SK-N-SH treated with all-trans-retinoic acid at 6 μM for 48 hours (cell line): Measurements from ENCODE around the gene CEACAM21.
A peak's percentile ranks its signal among the peaks of the same experiment; 100 is the strongest.

Source experiments
- ATAC-seq: fragments of 200-7000 bp; cut with Tn5 transposase; 3 replicates; pipeline ENCODE4 v1.9.1; 2020; ENCODE audit warnings: mild to moderate bottlenecking, moderate library complexity
- ESRRG ChIP-seq: fragments of 250-450 bp; sonication (Bioruptor Pico); IDR thresholded peaks from 2 replicates; pipeline ENCODE4 v1.6.1; 2021; ENCODE audit warnings: mild to moderate bottlenecking
- GLIS3 ChIP-seq: fragments of 250-450 bp; sonication (Bioruptor Pico); IDR thresholded peaks from 2 replicates; pipeline ENCODE4 v1.5.0; 2020; ENCODE audit warnings: mild to moderate bottlenecking, moderate library complexity
- ISL1 ChIP-seq: fragments of 250-450 bp; sonication (Bioruptor Pico); IDR thresholded peaks from 2 replicates; pipeline ENCODE4 v2.1.2; 2022; ENCODE audit warnings: mild to moderate bottlenecking, moderate library complexity
- OSR1 ChIP-seq: fragments of 250-450 bp; sonication (Bioruptor Pico); IDR thresholded peaks from 2 replicates; pipeline ENCODE4 v1.8.0; 2022; ENCODE audit warnings: moderate library complexity, mild to moderate bottlenecking, inconsistent platforms
- RARB ChIP-seq: fragments of 250-450 bp; sonication (Bioruptor Pico); IDR thresholded peaks from 2 replicates; pipeline ENCODE4 v1.8.0; 2021; ENCODE audit warnings: mild to moderate bottlenecking, moderate library complexity
- SNAI2 ChIP-seq: fragments of 250-450 bp; sonication (Bioruptor Pico); IDR thresholded peaks from 2 replicates; pipeline ENCODE4 v1.5.0; 2020; ENCODE audit warnings: mild to moderate bottlenecking, moderate library complexity
- TCF4 ChIP-seq: fragments of 250-450 bp; sonication (Bioruptor Pico); IDR thresholded peaks from 2 replicates; pipeline ENCODE4 v1.8.0; 2021; ENCODE audit warnings: mild to moderate bottlenecking, moderate library complexity, borderline replicate concordance
- ZC3H10 ChIP-seq: fragments of 250-450 bp; sonication (Bioruptor Pico); IDR thresholded peaks from 2 replicates; pipeline ENCODE4 v1.5.1; 2021; ENCODE audit warnings: mild to moderate bottlenecking, moderate library complexity
- ZFP3 ChIP-seq: fragments of 250-450 bp; sonication (Bioruptor Pico); IDR thresholded peaks from 2 replicates; pipeline ENCODE4 v1.5.0; 2020; ENCODE audit warnings: mild to moderate bottlenecking, moderate library complexity
- ZNF565 ChIP-seq: fragments of 450-650 bp; formaldehyde crosslinking; conservative IDR thresholded peaks from 2 replicates; pipeline ENCODE4 v1.5.0; 2020; ENCODE audit warnings: low read depth, mild to moderate bottlenecking, moderate library complexity
- ZNF8 ChIP-seq: fragments of 450-650 bp; formaldehyde crosslinking; IDR thresholded peaks from 2 replicates; pipeline ENCODE4 v1.5.0; 2020; ENCODE audit warnings: mild to moderate bottlenecking, moderate library complexity
- TF ChIP-seq, protein P1 (sequence below): fragments of 250-450 bp; sonication (Bioruptor Pico); IDR thresholded peaks from 2 replicates; pipeline ENCODE4 v1.8.0; 2020; ENCODE audit warnings: mild to moderate bottlenecking, moderate library complexity, borderline replicate concordance
- TF ChIP-seq, protein P2 (sequence below): fragments of 250-450 bp; sonication (Bioruptor Pico); IDR thresholded peaks from 2 replicates; pipeline ENCODE4 v1.8.0; 2021; ENCODE audit warnings: low read depth, mild to moderate bottlenecking, moderate library complexity, borderline replicate concordance
- TF ChIP-seq, protein P3 (sequence below): fragments of 250-450 bp; sonication (Bioruptor Pico); IDR thresholded peaks from 2 replicates; pipeline ENCODE4 v1.5.1; 2021; ENCODE audit warnings: mild to moderate bottlenecking, moderate library complexity
- TF ChIP-seq, protein P4 (sequence below): fragments of 250-450 bp; sonication (Bioruptor Pico); IDR thresholded peaks from 2 replicates; pipeline ENCODE4 v1.5.0; 2020; ENCODE audit warnings: mild to moderate bottlenecking, moderate library complexity

The CEACAM21 gene

DNA sequence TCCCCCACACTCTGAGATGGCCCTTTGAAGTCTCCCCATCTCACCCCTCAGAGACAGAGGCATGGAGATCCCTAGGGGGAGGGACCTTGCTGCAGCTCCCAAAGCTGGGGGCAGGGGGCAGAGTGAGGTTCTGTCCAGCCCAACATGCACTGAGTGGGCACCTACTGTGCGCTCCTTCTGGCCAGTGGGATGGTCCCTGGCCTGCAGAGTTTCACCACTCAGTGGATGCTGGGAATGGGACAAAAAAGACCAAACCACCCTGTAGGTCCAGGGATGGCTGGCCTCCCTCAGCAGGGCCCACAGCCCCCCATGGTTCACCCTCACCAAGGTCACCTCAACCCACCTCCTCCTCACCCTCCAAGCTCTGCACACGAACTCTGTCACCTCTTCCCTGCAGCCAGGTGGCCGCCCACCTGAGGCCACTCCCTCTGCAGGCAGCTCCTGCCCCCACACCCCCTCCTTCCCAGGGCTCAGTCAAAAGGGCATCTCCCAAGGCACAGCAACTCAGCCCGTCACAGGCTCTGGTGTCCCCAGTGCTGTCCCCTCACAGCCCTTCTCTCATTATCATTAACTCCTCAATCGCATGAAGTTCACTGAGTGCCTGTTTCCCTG, 16.1 kb downstream of the CEACAM21 start:
- TF ChIP-seq ISL1 (CRISPR knock-in tag) (no peak), ZC3H10 (CRISPR knock-in tag) (no peak), SNAI2 (CRISPR knock-in tag) (no peak), GLIS3 (no peak), ESRRG (CRISPR knock-in tag) (no peak), ZFP3 (CRISPR knock-in tag) (no peak)
- TF ChIP-seq, protein P1, sequence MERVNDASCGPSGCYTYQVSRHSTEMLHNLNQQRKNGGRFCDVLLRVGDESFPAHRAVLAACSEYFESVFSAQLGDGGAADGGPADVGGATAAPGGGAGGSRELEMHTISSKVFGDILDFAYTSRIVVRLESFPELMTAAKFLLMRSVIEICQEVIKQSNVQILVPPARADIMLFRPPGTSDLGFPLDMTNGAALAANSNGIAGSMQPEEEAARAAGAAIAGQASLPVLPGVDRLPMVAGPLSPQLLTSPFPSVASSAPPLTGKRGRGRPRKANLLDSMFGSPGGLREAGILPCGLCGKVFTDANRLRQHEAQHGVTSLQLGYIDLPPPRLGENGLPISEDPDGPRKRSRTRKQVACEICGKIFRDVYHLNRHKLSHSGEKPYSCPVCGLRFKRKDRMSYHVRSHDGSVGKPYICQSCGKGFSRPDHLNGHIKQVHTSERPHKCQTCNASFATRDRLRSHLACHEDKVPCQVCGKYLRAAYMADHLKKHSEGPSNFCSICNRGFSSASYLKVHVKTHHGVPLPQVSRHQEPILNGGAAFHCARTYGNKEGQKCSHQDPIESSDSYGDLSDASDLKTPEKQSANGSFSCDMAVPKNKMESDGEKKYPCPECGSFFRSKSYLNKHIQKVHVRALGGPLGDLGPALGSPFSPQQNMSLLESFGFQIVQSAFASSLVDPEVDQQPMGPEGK (CRISPR knock-in tag): no peak

DNA sequence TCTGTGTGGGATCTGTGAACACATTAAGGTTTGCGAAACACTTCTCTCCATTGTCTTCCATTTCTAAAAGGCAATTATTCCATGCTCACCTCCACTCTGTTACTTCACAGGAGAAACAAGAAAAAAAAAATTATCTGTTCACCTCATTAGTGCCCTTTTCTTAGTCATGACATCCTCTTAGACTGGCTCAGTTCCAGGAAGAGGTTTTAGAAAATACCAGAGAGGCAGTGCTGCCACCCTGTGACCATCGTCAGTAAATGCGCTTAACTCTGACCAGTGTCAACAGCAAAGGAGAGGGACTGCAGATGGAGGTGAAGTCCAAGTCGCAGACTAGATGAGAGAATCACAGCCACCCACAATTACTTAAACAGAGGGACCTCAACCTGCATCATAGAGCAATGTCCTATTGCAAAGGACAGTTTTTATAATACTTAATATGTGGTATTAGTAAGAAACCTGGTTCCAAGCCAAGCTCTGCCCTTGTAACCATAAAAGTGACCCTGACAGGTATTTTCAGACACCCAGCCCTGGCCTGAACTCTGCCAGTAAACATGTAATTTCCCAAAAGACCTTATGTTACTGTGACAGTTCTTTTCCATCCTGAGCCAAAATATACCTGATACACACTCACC, 19.4 kb downstream of the CEACAM21 start:
- peak; percentile 85 for ATAC-seq
- TF ChIP-seq ZNF565 (CRISPR knock-in tag): no peak
- TF ChIP-seq TCF4 (CRISPR knock-in tag): no peak
- TF ChIP-seq ZC3H10 (CRISPR knock-in tag): no peak
- TF ChIP-seq, protein P2, sequence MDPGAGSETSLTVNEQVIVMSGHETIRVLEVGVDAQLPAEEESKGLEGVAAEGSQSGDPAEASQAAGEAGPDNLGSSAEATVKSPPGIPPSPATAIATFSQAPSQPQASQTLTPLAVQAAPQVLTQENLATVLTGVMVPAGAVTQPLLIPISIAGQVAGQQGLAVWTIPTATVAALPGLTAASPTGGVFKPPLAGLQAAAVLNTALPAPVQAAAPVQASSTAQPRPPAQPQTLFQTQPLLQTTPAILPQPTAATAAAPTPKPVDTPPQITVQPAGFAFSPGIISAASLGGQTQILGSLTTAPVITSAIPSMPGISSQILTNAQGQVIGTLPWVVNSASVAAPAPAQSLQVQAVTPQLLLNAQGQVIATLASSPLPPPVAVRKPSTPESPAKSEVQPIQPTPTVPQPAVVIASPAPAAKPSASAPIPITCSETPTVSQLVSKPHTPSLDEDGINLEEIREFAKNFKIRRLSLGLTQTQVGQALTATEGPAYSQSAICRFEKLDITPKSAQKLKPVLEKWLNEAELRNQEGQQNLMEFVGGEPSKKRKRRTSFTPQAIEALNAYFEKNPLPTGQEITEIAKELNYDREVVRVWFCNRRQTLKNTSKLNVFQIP (CRISPR knock-in tag): no peak
- TF ChIP-seq OSR1 (CRISPR knock-in tag): no peak
- TF ChIP-seq, protein P1 (CRISPR knock-in tag): no peak

More for the DNA sequence above, 16.1 kb downstream of the CEACAM21 start:
- ATAC-seq: no peak

DNA sequence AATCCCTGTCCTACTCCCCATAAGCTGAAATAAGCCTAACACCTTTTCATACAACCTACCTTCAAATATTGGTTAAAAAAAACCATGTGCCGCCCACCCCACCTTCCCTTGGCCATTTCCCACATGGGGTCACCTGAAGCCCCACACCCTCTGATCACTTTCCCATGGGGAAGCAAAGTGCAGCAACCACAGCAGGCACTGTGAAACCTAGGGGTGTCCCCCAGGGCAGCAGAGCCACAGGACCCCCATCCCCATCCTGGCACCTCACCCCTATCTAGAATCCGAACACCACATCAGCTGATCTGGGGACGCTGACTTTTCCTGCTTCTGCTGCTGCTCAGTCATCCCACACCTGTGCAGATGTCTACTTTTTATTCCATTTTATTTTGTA, 19.9 kb downstream of the CEACAM21 start:
- ATAC-seq: no peak; the same call in 2 of the 3 replicates
- TF ChIP-seq ESRRG (CRISPR knock-in tag) (no peak), SNAI2 (CRISPR knock-in tag) (no peak)
- TF ChIP-seq, protein P3, sequence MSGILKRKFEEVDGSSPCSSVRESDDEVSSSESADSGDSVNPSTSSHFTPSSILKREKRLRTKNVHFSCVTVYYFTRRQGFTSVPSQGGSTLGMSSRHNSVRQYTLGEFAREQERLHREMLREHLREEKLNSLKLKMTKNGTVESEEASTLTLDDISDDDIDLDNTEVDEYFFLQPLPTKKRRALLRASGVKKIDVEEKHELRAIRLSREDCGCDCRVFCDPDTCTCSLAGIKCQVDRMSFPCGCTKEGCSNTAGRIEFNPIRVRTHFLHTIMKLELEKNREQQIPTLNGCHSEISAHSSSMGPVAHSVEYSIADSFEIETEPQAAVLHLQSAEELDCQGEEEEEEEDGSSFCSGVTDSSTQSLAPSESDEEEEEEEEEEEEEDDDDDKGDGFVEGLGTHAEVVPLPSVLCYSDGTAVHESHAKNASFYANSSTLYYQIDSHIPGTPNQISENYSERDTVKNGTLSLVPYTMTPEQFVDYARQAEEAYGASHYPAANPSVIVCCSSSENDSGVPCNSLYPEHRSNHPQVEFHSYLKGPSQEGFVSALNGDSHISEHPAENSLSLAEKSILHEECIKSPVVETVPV (CRISPR knock-in tag): no peak
- TF ChIP-seq, all 23 proteins: peak for 0

DNA sequence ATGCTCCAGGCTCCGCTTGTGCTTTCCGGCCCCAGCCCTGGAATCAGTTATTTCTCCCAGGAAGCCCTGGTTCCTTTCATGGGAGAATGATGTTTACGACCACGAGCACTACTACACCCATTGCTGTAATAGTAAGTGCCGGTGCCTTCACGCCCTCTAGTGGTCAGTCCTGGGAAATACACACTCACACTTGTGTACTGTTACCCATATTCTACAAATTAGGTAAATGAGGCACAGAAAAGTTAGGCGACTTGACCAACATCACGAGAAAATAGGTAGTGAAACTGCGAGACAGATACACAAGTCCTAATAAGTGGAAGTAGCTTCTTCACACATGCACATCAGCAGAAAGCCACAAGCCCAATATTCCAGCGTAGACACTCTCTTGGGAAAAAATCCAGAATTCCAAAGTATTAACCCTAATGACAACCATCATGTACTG, 21.7 kb downstream of the CEACAM21 start:
- ATAC-seq: peak; percentile 95
- TF ChIP-seq RARB (no peak), ZNF565 (CRISPR knock-in tag) (no peak), ESRRG (CRISPR knock-in tag) (no peak), OSR1 (CRISPR knock-in tag) (no peak), ZFP3 (CRISPR knock-in tag) (no peak), SNAI2 (CRISPR knock-in tag) (no peak), ZNF8 (CRISPR knock-in tag) (no peak)
- TF ChIP-seq, protein P4, sequence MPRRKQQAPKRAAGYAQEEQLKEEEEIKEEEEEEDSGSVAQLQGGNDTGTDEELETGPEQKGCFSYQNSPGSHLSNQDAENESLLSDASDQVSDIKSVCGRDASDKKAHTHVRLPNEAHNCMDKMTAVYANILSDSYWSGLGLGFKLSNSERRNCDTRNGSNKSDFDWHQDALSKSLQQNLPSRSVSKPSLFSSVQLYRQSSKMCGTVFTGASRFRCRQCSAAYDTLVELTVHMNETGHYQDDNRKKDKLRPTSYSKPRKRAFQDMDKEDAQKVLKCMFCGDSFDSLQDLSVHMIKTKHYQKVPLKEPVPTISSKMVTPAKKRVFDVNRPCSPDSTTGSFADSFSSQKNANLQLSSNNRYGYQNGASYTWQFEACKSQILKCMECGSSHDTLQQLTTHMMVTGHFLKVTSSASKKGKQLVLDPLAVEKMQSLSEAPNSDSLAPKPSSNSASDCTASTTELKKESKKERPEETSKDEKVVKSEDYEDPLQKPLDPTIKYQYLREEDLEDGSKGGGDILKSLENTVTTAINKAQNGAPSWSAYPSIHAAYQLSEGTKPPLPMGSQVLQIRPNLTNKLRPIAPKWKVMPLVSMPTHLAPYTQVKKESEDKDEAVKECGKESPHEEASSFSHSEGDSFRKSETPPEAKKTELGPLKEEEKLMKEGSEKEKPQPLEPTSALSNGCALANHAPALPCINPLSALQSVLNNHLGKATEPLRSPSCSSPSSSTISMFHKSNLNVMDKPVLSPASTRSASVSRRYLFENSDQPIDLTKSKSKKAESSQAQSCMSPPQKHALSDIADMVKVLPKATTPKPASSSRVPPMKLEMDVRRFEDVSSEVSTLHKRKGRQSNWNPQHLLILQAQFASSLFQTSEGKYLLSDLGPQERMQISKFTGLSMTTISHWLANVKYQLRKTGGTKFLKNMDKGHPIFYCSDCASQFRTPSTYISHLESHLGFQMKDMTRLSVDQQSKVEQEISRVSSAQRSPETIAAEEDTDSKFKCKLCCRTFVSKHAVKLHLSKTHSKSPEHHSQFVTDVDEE (CRISPR knock-in tag): no peak
